GM12864 (cell line): ENCODE results near the gene KCNQ1.

Source experiments
- DNase-seq: peaks from one replicate; pipeline ENCODE4 v3.0.0-alpha.2; 2011; ENCODE audit warnings: low read depth
- H3K4me3 ChIP-seq: 2 replicates; pipeline ENCODE4 v1.5.1; 2011; ENCODE audit warnings: mild to moderate bottlenecking, low read depth, low read length, control low read depth
- TF ChIP-seq, protein P1 (sequence below): IDR thresholded peaks from 2 replicates; pipeline ENCODE4 v1.5.1; 2011; ENCODE audit warnings: low read depth, mild to moderate bottlenecking, moderate library complexity, low read length, control low read depth, inconsistent platforms; ENCODE audit errors: missing control alignments

Gene KCNQ1

DNA sequence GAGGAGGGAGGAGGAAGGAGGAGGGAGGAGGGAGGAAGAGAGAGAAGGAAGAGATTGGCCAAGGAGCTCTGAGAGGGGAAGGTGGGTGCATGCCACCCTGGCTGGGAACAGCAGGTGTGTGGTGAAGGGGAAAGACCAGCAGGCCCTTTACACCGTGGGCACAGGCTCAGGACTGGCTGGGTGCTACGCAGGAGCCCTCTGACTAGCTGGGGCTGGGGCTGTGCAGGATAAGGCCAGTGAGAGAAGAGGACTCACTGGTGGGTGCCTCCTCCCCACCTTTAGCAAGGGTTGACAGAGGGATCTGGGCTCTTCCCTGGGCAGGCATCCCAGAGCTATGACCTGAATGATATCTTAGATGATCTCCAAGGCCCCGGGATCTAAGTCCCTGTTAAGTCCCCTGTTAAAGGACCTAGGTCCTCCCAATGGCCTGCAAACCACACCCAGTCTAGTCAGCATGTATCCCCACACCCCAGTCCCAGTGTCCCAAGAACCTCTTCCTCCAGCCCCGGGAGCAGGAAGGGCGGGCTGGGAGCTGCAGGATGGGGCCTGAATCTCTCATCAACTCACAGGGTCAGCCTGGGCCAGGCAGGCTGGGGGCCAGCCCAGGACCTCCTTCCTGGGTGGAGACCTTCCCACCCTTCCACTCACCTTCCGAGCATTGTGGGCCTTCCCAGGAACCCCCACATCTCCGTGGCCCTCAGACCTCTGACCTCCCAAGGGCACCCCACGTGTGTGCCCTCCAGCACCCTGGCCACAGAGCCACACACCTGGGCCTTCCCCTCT, 385.4 kb downstream of the KCNQ1 start:
- TF ChIP-seq, protein P1, sequence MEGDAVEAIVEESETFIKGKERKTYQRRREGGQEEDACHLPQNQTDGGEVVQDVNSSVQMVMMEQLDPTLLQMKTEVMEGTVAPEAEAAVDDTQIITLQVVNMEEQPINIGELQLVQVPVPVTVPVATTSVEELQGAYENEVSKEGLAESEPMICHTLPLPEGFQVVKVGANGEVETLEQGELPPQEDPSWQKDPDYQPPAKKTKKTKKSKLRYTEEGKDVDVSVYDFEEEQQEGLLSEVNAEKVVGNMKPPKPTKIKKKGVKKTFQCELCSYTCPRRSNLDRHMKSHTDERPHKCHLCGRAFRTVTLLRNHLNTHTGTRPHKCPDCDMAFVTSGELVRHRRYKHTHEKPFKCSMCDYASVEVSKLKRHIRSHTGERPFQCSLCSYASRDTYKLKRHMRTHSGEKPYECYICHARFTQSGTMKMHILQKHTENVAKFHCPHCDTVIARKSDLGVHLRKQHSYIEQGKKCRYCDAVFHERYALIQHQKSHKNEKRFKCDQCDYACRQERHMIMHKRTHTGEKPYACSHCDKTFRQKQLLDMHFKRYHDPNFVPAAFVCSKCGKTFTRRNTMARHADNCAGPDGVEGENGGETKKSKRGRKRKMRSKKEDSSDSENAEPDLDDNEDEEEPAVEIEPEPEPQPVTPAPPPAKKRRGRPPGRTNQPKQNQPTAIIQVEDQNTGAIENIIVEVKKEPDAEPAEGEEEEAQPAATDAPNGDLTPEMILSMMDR, result no peak
- no peak for DNase-seq
- no peak overlapping the region for H3K4me3 ChIP-seq

- no peak overlapping the region for H3K4me3 ChIP-seq
- no peak for DNase-seq
- TF ChIP-seq, protein P1, result no peak
Observed at GRCh38 chr11:2830886-2831285, 386.1 kb downstream of the KCNQ1 start.

DNA sequence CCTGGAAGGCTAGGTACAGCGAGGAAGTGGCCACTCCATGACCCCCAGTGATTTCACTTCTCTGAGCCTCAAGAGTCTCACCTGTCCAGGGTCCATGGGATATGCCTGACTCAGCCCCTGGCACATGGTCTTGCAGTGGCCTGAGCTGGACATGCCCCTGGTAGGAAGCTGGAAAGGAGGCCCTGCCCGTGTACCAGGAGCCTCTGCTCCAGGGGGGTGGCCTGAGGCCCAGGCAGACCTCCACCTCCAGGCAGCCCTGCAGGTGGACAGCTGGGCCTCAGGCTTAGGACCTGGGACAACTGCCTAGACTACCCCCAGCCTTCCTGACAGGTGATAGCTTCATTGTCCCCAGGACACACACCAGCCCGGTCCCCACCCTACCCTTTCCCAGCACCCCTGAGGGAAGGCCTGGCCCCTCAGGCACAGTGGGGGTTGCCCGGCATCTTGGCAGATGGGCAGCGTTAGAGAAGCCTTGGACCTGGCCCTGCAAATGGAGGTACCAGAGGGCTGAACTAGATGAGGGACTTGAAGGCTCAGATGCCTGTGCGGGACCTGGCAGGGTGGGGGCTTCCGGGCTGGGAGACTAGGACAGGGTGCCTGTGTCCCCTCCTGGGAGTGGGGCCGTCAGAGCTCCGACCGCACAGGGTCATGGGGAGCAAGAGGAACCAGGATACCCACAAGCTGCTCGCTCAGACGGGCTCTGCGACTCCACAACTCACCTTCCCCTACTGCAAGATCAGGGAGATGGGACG, 387.1 kb downstream of the KCNQ1 start:
- no peak for DNase-seq
- TF ChIP-seq, protein P1, result no peak
- no peak overlapping the region for H3K4me3 ChIP-seq

DNA sequence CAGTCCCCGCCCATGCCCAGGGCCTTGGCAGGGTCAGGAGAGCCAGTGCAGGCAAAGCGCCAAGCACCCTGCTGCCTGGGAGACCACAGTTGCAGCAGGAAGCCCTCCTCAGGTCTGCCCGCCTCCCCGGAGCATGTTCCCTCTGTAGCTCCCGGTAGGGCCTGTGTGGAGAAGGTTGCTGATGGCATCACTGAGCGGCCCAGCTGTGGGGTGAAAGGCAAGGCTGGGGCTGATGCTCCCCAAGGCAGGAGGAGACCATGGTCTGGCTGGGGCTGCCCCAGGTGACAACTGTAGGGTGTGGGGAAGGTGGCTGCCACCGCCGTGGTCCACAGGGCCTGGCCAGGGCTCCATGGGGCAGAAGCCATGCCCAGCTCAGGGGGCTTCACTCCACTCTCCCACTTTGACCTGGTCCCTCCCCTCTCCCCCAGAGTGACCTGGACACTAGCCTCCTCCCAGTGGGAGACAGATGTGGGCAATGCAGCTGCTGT, 387.8 kb downstream of the KCNQ1 start:
- H3K4me3 ChIP-seq, result no peak overlapping the region
- DNase-seq, result no peak
- TF ChIP-seq, protein P1, result no peak

- DNase-seq, result no peak
- H3K4me3 ChIP-seq, result no peak overlapping the region
- TF ChIP-seq, protein P1, result no peak
Observed at GRCh38 chr11:2833051-2833715, 388.4 kb downstream of the KCNQ1 start.

DNA sequence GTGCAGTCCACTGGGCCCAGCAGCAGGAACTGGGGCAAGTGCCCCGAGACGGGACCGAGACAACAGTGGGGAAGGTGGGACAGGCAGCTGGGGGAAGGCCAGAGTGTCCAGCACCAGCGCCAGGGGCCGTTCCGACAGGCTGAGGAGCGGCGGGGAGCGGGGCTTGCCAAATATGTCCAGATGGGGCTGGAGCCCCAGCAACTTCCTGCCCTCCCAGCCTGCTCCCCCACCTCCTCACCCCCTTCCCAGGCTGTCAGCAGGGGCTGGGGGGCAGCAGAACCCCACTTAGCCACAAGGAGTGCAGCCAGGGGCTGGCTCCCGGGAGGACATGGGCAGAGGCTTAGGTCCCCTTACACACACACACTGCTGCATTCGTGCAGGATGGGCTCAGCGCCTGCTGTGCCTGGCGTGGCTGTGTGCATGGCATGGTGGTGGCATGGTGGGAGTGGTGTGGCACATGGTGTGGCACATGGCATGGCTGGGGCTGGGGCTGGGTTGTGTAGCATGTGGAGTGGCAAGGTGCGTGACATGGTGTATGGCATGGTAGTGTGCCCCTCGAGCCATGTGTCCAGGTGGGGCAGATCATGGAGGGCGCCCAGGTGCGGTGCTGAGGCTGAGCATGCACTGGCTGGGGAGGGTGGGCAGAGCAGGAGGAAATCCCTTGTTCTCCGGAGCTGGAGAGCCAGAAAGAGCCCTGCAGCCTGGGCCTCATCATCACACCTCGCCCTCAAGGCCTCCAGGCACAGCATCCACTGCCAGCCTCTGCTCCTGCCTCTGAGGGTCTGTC, 389.1 kb downstream of the KCNQ1 start:
- H3K4me3 ChIP-seq, result no peak overlapping the region
- TF ChIP-seq, protein P1, result no peak
- DNase-seq, result no peak
